ENCODE measurements around the gene DEFB108B. TPM values are rescaled to one million over a fixed set of nuclear protein-coding genes. Genes with fewer than 3 reads are reported as not detected.
A peak's percentile ranks its signal among the peaks of the same experiment; 100 is the strongest.
"Not testable (repeated sequence)": the region's sequence is repeated elsewhere in the genome, so short reads cannot be mapped to it uniquely, and the experiment has no call there.

The DEFB108B gene
- total RNA-seq, 1 donor from 2014 or later: not detected

DNA sequence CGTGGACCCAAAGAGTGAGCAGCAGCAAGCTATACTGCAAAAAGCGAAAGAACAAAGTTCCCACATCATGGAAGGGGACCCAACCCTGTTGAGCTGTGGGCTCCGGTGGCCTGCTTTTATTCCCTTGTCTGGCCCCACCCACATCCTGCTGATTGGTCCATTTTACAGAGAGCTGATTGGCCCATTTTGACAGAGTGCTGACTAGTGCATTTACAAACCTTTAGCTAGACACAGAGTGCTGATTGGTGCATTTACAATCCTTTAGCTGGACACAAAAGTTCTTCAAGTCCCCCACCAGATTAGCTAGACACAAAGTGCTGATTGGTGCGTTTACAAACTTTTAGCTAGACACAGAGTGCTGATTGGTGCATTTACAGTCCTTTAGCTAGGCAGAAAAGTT, 10.4 kb downstream of the DEFB108B start:
- H3K36me3 ChIP-seq (ENCODE audit: control insufficient read depth, insufficient read depth, low read length); H3K27me3 ChIP-seq (ENCODE audit: control insufficient read depth, insufficient read depth, low read length); DNase-seq (ENCODE audit: low read depth); H3K4me3 ChIP-seq (ENCODE audit: low read depth, low read length): not testable (repeated sequence)

DNA sequence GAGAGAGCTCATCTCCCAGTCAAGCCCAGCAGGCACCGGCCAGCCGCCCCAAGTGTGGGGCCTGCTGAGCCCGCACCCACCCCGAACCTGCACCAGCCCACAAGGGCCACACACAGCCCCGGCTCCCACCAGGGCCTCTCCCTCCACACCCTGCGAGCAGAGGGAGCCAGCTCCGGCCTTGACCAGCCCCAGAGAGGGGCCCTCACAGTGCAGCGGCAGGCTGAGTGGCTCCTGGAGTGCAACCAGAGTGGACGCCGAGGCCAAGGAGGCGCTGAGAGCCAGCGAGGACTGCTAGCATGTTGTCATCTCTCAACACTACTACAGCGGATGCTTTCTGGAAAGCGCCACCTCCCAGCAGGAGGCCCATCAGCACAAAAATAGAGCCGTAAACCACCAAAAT, 10.9 kb downstream of the DEFB108B start:
- no peaks in the 10 kb centered on the region for H3K27me3 ChIP-seq (ENCODE audit: control insufficient read depth, insufficient read depth, low read length)
- H3K36me3 ChIP-seq (ENCODE audit: control insufficient read depth, insufficient read depth, low read length): no peaks in the 10 kb centered on the region
- DNase-seq (ENCODE audit: low read depth): no peak
- TF ChIP-seq, protein P1, sequence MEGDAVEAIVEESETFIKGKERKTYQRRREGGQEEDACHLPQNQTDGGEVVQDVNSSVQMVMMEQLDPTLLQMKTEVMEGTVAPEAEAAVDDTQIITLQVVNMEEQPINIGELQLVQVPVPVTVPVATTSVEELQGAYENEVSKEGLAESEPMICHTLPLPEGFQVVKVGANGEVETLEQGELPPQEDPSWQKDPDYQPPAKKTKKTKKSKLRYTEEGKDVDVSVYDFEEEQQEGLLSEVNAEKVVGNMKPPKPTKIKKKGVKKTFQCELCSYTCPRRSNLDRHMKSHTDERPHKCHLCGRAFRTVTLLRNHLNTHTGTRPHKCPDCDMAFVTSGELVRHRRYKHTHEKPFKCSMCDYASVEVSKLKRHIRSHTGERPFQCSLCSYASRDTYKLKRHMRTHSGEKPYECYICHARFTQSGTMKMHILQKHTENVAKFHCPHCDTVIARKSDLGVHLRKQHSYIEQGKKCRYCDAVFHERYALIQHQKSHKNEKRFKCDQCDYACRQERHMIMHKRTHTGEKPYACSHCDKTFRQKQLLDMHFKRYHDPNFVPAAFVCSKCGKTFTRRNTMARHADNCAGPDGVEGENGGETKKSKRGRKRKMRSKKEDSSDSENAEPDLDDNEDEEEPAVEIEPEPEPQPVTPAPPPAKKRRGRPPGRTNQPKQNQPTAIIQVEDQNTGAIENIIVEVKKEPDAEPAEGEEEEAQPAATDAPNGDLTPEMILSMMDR (IDR thresholded peaks at IDR 0.05; ENCODE audit: insufficient read depth, low read length, poor library complexity, severe bottlenecking): no peak
- no peak overlapping the region for H3K4me3 ChIP-seq (ENCODE audit: low read depth, low read length)

DNA sequence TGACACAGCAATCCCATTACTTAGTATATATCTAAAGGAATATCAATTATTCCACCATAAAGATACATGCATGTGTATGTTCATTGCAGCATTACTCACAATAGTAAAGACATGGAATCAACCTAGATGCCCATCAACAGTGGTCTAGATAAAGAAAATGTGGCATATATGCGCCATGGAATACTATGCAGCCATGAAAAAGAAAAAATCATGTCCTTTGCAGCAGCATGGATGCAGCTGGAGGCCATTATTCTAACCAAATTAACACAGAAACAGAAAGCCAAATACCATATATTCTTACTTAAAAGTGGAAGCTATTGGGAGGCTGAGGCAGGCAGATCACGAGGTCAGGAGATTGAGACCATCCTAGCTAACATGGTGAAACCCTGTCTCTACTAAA, 20.9 kb downstream of the DEFB108B start:
- H3K27me3 ChIP-seq (ENCODE audit: control insufficient read depth, insufficient read depth, low read length); DNase-seq (ENCODE audit: low read depth); H3K36me3 ChIP-seq (ENCODE audit: control insufficient read depth, insufficient read depth, low read length); H3K4me3 ChIP-seq (ENCODE audit: low read depth, low read length): not testable (repeated sequence)

DNA sequence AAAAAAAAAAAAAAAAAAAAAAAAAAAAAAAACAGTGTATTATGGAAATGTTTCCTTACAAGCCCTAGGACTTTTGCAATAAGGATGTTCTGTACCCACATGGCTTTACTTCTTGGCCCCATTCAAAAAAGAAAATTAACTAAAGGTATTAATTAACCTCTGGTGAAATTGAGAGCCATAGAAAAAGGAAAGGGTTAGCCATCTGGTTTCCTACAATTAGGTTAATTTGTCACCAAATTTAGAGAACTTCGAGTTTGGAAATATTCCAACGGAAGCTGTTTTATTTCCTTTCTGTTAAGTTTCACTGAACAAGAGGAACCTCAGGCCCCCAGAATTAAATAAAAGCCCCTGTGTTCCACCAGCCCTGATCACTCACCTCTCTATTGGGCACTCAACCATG, 22.9 kb downstream of the DEFB108B start:
- not testable (repeated sequence) for H3K4me3 ChIP-seq (ENCODE audit: low read depth, low read length); H3K27me3 ChIP-seq (ENCODE audit: control insufficient read depth, insufficient read depth, low read length); H3K36me3 ChIP-seq (ENCODE audit: control insufficient read depth, insufficient read depth, low read length); DNase-seq (ENCODE audit: low read depth)

GRCh38 chr11:71860835-71861234, 27.8 kb downstream of the DEFB108B start:
- H3K36me3 ChIP-seq (ENCODE audit: control insufficient read depth, insufficient read depth, low read length); DNase-seq (ENCODE audit: low read depth); H3K4me3 ChIP-seq (ENCODE audit: low read depth, low read length); H3K27me3 ChIP-seq (ENCODE audit: control insufficient read depth, insufficient read depth, low read length): not testable (repeated sequence)

GRCh38 chr11:71863978-71864627, 31.1 kb downstream of the DEFB108B start:
- H3K36me3 ChIP-seq (ENCODE audit: control insufficient read depth, insufficient read depth, low read length); H3K4me3 ChIP-seq (ENCODE audit: low read depth, low read length); H3K27me3 ChIP-seq (ENCODE audit: control insufficient read depth, insufficient read depth, low read length): not testable (repeated sequence)
- TF ChIP-seq, protein P1 (IDR thresholded peaks at IDR 0.05; ENCODE audit: insufficient read depth, low read length, poor library complexity, severe bottlenecking): peak; percentile 71
- DNase-seq (ENCODE audit: low read depth): peak; percentile 44

DNA sequence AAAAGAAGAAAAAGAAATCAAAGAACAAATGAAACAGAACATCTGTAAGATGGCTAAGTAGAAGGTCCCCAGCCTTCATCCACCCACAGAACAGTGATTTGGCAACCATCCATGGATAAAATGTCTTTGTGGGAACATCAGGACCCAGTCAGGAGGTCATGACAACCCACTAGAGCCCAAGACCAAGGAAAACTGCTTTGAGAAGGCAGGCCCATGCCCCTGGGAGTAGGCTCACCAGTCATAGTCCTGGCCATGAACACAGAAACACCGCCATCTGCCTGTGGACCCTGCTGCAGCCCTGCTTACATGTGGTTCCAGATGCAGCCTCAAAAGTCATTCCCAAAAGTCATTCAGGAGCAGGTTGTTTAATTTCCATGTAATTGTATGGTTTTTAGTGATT, 34.2 kb downstream of the DEFB108B start:
- DNase-seq (ENCODE audit: low read depth); H3K4me3 ChIP-seq (ENCODE audit: low read depth, low read length); H3K27me3 ChIP-seq (ENCODE audit: control insufficient read depth, insufficient read depth, low read length); H3K36me3 ChIP-seq (ENCODE audit: control insufficient read depth, insufficient read depth, low read length): not testable (repeated sequence)

DNA sequence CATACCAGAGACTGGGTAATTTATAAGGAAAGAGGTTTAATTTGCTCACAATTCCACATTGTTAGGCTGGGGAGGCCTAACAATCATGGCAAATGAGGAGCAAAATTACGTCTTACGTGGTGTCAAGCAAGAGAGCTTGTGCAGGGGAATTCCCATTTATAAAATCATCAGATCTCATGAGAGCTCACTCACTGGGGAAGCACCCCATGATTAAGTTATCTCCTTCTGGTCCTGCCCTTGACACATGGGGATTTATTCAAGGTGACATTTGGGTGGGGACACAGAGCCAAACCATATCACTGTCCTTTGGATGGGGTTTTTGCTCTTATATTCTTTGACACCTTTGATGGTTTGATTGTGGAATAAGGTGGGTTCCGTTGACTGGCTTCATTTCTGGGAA, 36.9 kb downstream of the DEFB108B start:
- DNase-seq (ENCODE audit: low read depth); H3K4me3 ChIP-seq (ENCODE audit: low read depth, low read length); H3K36me3 ChIP-seq (ENCODE audit: control insufficient read depth, insufficient read depth, low read length); H3K27me3 ChIP-seq (ENCODE audit: control insufficient read depth, insufficient read depth, low read length): not testable (repeated sequence)

DNA sequence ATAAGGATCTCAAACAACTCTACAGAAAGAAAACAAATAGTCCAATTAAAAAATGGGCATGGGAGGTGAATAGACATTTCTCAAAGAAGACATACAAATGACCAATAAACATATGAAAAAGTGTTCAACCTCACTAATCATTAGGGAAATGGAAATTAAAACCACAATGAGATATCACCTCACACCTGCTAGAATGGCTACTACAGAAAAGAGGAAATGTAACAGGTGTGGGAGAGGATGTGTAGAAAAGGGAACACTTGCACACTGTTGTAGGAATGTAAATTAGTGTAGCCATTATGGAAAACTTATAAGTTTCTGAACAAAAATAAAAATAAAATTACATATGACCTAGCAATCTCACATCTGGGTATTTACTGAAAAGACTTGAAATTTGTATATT, 37.7 kb downstream of the DEFB108B start:
- H3K4me3 ChIP-seq (ENCODE audit: low read depth, low read length); H3K36me3 ChIP-seq (ENCODE audit: control insufficient read depth, insufficient read depth, low read length); H3K27me3 ChIP-seq (ENCODE audit: control insufficient read depth, insufficient read depth, low read length); DNase-seq (ENCODE audit: low read depth): not testable (repeated sequence)

DNA sequence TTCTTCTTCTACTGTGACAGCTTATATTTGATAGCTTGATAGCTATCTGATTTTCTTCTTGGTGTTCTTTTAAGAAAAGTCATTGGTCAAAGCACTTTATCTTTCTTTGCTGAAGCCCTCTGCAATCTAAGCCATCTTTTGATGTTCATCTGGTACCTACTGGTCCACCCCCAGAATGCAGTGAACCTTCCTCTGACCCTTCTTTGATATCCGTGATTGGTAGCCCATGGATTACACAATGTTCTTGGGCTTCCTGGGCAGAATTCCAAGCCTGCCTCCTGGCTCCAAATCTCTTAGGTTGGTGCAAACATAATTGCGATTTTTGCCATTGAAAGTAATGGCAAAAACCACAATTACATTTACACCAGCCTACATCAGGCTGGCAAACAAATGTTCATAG, 43.3 kb downstream of the DEFB108B start:
- H3K36me3 ChIP-seq (ENCODE audit: control insufficient read depth, insufficient read depth, low read length); DNase-seq (ENCODE audit: low read depth); H3K27me3 ChIP-seq (ENCODE audit: control insufficient read depth, insufficient read depth, low read length); H3K4me3 ChIP-seq (ENCODE audit: low read depth, low read length): not testable (repeated sequence)

DNA sequence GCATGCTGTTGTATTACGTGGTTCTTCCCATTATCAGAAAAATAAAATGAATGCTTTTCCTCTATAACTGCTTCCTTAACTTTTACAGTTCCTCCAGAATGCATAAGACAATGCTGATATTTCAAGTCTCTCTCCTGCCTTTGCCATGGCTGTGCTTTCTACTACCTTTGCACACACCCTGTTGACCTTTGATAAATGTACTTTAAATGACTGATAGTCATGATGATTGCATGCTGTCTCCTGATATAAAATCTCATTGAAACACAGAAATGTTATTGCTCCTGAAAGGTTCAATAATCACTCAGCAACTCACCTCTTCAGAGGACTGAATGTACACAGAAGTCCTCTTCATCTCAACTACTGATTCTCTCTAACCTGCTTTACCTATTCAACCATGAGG, 45.1 kb downstream of the DEFB108B start, which contains the start of gene DEFB131B:
TSS of gene DEFB131B (plus strand) at position 395 of the 400 bp plus-strand sequence. CDS start at position 395, 0 bp downstream.
- H3K27me3 ChIP-seq (ENCODE audit: control insufficient read depth, insufficient read depth, low read length); H3K4me3 ChIP-seq (ENCODE audit: low read depth, low read length); DNase-seq (ENCODE audit: low read depth); H3K36me3 ChIP-seq (ENCODE audit: control insufficient read depth, insufficient read depth, low read length): not testable (repeated sequence)

DNA sequence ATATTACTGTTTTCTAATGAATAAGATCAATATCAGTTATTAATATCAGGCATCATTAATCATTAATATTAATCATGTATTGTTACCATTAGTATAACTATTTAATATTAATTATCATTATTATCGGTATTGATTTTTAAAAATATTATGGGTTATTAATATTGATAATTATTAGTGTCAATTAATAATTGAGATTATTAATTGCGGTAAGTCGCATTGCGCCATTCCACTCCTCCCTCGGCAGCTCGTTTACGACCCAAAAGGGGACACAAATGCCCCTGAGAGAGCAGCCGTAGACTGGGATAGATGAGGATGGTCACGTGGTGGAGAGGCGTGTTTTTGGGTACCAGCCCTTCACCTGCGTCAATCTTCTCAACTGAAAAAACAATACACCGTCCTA, 52.8 kb downstream of the DEFB108B start:
- not testable (repeated sequence) for DNase-seq (ENCODE audit: low read depth); H3K27me3 ChIP-seq (ENCODE audit: control insufficient read depth, insufficient read depth, low read length); H3K4me3 ChIP-seq (ENCODE audit: low read depth, low read length); H3K36me3 ChIP-seq (ENCODE audit: control insufficient read depth, insufficient read depth, low read length)

Data from kidney epithelial cell (primary cell).